ENCODE results near the gene ZNF768.

Gene ZNF768

GRCh38 chr16:30526137-30526822 is at the start of gene ZNF768:
Gene ZNF768 (minus strand): TSS chr16:30526566. CDS start chr16:30526413, 153 bp downstream.
- DNase-seq, result peak; percentile 80

- DNase-seq, result no peak
These were observed 48.3 kb upstream of the ZNF768 start for GRCh38 chr16:30574678-30575077.

GRCh38 chr16:30571445-30572322 is 45.3 kb upstream of the ZNF768 start, which contains the start of gene ZNF688:
Gene ZNF688 (minus strand): TSS chr16:30571714. CDS start chr16:30571629, 85 bp downstream.
- DNase-seq, result peak; percentile 98

GRCh38 chr16:30570636-30571444 is 44.5 kb upstream of the ZNF768 start:
- DNase-seq, result peak; percentile 58

GRCh38 chr16:30569746-30570635 is 43.6 kb upstream of the ZNF768 start:
- no peak for DNase-seq

- no peak for DNase-seq
These were observed 42.9 kb upstream of the ZNF768 start for GRCh38 chr16:30569281-30569680.

- peak; percentile 37 for DNase-seq
These were observed 41.7 kb upstream of the ZNF768 start for GRCh38 chr16:30567991-30568638.

GRCh38 chr16:30567160-30567990 is 41.0 kb upstream of the ZNF768 start:
- DNase-seq, result no peak

- no peak for DNase-seq
These were observed 40.2 kb upstream of the ZNF768 start for GRCh38 chr16:30566531-30566930.

GRCh38 chr16:30565984-30566383 is 39.6 kb upstream of the ZNF768 start:
- no peak for DNase-seq

GRCh38 chr16:30565526-30565925 is 39.2 kb upstream of the ZNF768 start:
- no peak for DNase-seq

GRCh38 chr16:30562021-30562420 is 35.7 kb upstream of the ZNF768 start:
- DNase-seq, result no peak

- DNase-seq, result no peak
These were observed 34.9 kb upstream of the ZNF768 start for GRCh38 chr16:30561089-30561816.

- DNase-seq, result no peak
These were observed 33.3 kb upstream of the ZNF768 start for GRCh38 chr16:30559690-30560089.

- no peak for DNase-seq
These were observed 32.5 kb upstream of the ZNF768 start for GRCh38 chr16:30558789-30559377.

GRCh38 chr16:30557957-30558788 is 31.8 kb upstream of the ZNF768 start, which contains the start of gene ZNF764:
Gene ZNF764 (minus strand): TSS chr16:30558374. CDS start chr16:30558182, 192 bp downstream.
- peak; percentile 99 for DNase-seq

- DNase-seq, result no peak
These were observed 31.3 kb upstream of the ZNF768 start for GRCh38 chr16:30557707-30557956.

- DNase-seq, result no peak
These were observed 29.7 kb upstream of the ZNF768 start for GRCh38 chr16:30556125-30556473.
